Fibroblast of the aortic adventitia (primary cell): ENCODE results near the gene COL23A1. TPM values are rescaled to one million over a fixed set of nuclear protein-coding genes. Genes with fewer than 3 reads are reported as not detected.

ENCODE experiments used
- DNase-seq: peaks from one replicate; pipeline ENCODE4 v3.0.0-alpha.2; 2010; ENCODE audit warnings: low read depth
- H3K4me3 ChIP-seq: 2 replicates; pipeline ENCODE4 v1.5.1; 2011; ENCODE audit warnings: low read depth, mild to moderate bottlenecking, control low read depth, low read length, moderate library complexity
- total RNA-seq: library from RNA; depleted of rRNA; stranded (reverse); fragments of >200 nt; gene quantifications from 2 replicates; pipeline ENCODE4 v1.2.3, GENCODE V29; 2012; ENCODE audit warnings: low replicate concordance
- TF ChIP-seq, protein P1 (sequence below): IDR thresholded peaks from 2 replicates; pipeline ENCODE4 v1.5.1; 2011; ENCODE audit warnings: mild to moderate bottlenecking, low read length, control low read depth, inconsistent platforms; ENCODE audit not compliant: insufficient read depth

Gene COL23A1
- total RNA-seq, 1 donor = not detected

DNA sequence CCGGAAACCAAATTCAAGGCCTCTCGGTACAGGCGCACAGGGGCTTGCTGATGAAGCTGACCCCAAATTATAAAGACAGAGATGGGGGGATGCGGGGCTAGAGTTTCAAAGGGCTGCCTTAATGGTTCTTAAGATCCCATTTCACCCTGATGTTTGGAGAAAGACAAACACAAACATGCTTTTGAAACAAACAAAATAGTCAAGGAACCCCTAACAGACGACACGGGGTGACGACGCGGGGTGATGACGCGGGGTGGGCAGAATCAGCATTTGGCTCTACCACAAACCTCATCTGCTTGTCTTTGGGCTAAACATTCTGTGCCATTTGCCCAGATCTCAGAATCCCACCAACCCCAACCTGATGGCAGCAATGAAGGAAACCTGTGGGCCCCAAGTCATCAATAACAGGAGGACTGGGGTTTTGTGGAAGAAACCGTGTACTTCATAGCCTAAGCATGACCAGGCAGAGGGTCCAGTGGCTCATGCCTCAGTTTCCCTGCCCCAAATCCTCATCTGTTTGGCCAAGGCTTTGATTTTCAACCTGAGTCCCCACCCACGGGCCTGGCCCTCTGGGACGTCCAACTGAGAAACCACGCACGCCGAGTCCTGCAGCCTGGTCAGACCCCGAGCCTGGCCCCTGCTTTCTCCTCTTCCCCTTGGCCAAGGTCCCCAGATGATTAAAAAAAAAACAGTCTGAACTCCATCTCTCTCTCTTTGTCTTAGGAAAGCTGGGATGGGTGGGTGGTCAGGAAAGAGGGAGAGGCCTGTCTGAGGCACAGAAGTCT is 148.5 kb downstream of the COL23A1 start:
- no peak for DNase-seq
- no peak overlapping the region for H3K4me3 ChIP-seq
- TF ChIP-seq, protein P1, sequence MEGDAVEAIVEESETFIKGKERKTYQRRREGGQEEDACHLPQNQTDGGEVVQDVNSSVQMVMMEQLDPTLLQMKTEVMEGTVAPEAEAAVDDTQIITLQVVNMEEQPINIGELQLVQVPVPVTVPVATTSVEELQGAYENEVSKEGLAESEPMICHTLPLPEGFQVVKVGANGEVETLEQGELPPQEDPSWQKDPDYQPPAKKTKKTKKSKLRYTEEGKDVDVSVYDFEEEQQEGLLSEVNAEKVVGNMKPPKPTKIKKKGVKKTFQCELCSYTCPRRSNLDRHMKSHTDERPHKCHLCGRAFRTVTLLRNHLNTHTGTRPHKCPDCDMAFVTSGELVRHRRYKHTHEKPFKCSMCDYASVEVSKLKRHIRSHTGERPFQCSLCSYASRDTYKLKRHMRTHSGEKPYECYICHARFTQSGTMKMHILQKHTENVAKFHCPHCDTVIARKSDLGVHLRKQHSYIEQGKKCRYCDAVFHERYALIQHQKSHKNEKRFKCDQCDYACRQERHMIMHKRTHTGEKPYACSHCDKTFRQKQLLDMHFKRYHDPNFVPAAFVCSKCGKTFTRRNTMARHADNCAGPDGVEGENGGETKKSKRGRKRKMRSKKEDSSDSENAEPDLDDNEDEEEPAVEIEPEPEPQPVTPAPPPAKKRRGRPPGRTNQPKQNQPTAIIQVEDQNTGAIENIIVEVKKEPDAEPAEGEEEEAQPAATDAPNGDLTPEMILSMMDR = no peak

DNA sequence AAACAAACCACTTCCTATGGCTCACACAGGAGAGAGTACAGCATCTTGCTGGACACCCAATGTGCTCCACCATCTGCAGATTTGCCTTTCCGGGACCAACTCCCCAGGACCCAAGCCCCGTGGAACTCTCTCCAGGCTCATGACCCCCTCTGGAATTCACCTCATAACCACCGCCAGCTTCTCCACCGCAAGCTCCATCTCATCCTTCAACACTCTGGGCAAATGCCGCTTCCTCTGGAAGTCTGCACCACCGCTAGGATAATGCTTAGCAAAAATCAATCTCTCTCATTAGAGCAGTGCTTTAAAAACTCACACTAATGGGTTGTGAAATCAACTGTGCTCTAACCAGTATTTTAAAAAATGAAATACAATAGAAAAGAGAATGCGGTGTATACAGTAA is 150.0 kb downstream of the COL23A1 start:
- DNase-seq = no peak
- TF ChIP-seq, protein P1 = no peak
- H3K4me3 ChIP-seq = no peak overlapping the region

- DNase-seq = no peak
- H3K4me3 ChIP-seq = no peak overlapping the region
- TF ChIP-seq, protein P1 = no peak
Observed at GRCh38 chr5:178439493-178440180, 150.6 kb downstream of the COL23A1 start.

- H3K4me3 ChIP-seq = no peak overlapping the region
- no peak for DNase-seq
- TF ChIP-seq, protein P1 = no peak
Observed at GRCh38 chr5:178438796-178439195, 151.4 kb downstream of the COL23A1 start.

GRCh38 chr5:178437386-178438075 is 152.7 kb downstream of the COL23A1 start:
- no peak for DNase-seq
- TF ChIP-seq, protein P1 = no peak
- no peak overlapping the region for H3K4me3 ChIP-seq

DNA sequence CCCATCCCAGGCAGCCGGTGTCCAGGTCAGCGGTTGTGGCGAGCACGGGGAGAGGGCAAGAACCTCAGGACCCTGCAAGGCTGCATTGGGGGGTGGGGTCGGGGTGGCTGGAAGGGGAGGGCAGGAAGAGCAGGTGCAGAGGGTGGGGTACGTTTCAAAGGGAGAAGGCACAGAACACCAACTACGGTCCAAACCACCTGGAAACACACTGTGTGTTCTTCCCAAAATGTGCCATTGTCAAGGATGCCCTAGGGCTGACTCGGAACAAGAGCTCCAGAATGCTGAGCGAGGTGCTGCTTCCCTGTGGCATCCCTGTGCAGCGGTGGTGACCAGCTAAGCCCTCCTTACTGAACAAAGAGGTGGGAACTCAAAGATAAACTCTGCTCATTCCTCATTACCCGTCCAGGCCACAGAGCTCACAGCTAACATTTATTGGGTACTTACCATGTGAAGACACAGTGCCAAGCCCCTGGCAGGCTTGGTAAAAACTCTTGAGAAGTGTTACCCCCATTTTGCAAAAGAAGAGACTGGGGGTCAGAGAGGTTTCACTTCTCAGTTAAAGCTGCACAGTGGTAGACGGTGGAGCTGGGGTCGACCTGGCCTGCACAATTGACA is 153.8 kb downstream of the COL23A1 start:
- DNase-seq = no peak
- H3K4me3 ChIP-seq = no peak overlapping the region
- TF ChIP-seq, protein P1 = no peak
